Stimulated activated naive CD8-positive, alpha-beta T cell treated with anti-CD3 and anti-CD28 coated beads, Interleukin-15, Interleukin-2, amounts not matched to agents 100 U/mL and 50 U/mL, for 24 hours (primary cell): ENCODE data around the gene VAT1L.

Experiments used
- ATAC-seq: fragments of 150-1000 bp; cut with Tn5 transposase; one replicate; pipeline ENCODE4 v1.10.0; 2021
- DNase-seq: peaks from one replicate; pipeline ENCODE4 v3.0.0; 2021

Gene VAT1L

GRCh38 chr16:77834635-77835540, 46.5 kb downstream of the VAT1L start:
- DNase-seq (no peak), ATAC-seq (no peak)

GRCh38 chr16:77836801-77837200, 48.4 kb downstream of the VAT1L start:
- ATAC-seq = no peak
- DNase-seq = no peak

- ATAC-seq (no peak), DNase-seq (no peak)
Measured at GRCh38 chr16:77838597-77839255, 50.4 kb downstream of the VAT1L start.

DNA sequence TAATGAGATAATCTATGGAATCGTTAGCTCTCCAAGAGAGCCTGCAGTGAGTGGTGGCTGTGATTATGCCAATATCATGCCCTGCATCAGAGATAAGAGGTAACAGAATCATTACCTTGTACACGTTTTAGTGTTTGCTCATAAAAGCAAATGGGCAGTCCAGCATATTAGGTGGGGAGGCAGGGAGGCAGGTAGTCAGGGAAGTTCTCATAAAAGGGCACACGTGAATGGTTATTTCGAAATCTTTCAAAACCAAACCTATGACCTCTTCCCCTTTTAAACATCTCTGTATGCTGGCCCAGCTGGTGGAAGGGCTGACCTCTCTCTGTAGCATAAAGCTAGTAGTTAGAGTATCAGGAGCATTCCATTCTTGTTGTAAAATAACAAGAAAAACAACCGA, 51.7 kb downstream of the VAT1L start:
- no peak for DNase-seq
- ATAC-seq = no peak

- DNase-seq = no peak
Measured at GRCh38 chr16:77840673-77841501, 52.5 kb downstream of the VAT1L start.

GRCh38 chr16:77841502-77841763, 53.1 kb downstream of the VAT1L start:
- DNase-seq (no peak), ATAC-seq (no peak)

More at GRCh38 chr16:77840673-77841501, 52.5 kb downstream of the VAT1L start:
- ATAC-seq = no peak

GRCh38 chr16:77842468-77842867, 54.1 kb downstream of the VAT1L start:
- ATAC-seq = no peak
- DNase-seq = no peak

DNA sequence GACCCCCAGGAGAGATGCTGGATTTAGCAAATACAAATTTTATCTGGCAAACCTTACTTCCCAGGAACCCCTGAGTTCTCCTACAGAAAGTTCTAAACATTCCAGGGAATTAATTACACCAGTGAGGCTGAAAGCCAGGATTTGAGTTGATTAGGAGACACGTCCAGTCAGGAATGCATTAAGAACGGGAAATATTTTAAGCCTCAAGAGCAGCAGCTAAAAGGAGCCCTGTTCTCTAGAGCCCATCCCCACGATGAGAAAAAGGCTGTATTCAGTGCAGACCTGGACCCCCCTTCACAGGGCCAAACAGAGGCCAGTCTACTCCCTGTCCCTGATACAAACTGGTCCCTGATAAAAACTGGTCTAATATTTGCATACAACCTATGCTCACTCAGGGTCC, 55.0 kb downstream of the VAT1L start:
- ATAC-seq (no peak), DNase-seq (no peak)

DNA sequence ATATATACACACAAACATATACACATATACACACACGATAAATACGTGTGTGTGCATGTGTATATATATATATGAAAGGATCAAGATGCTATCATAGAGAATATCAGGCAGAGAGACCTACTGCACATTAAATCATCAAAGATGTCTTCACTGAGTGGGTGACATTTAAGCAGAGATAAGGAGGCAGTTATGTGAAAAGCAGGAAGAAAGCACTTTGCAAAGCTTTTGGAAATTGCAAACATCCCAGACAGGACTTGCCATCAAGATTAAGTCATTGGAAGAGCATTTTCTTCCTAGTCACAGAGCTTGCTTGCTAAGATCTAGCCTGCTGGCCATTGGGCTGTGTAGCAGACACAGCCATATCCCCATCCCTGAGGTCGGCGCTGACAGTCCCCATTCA, 56.4 kb downstream of the VAT1L start:
- no peak for DNase-seq
- no peak for ATAC-seq

- no peak for ATAC-seq
- no peak for DNase-seq
Measured at GRCh38 chr16:77849646-77850258, 61.4 kb downstream of the VAT1L start.

DNA sequence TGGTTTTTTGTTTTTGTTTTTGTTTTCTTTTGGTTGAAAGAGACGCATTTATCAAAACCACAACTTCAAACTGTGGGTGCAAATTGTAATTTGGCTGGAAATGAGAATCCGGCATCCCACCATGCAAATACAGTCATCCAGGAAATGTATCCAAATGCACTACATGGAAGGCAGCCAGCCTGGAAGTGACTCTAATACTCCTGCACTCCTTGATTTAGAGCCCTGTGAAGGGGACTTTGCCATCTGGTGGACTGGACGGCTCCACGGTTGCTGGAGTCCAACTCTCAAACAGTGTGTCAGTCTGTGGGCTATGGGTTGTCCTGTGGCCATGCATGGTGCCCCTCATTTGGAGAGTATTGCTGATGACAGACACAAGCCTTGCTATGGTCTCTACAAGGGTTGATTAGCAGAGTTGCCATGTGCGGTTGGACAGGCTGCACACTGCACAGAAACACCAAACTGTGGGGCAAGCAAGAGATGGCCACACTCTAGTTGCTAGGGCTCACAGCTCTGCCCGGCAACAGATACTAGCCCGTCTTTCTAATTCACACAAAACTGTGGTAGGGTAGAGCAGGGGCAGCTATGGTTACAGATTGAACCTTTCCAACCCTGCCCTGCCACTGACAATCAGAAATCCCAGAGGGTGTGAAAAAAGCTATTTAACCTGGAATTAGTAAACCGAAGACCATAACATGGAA, 62.4 kb downstream of the VAT1L start:
- DNase-seq (no peak), ATAC-seq (no peak)

DNA sequence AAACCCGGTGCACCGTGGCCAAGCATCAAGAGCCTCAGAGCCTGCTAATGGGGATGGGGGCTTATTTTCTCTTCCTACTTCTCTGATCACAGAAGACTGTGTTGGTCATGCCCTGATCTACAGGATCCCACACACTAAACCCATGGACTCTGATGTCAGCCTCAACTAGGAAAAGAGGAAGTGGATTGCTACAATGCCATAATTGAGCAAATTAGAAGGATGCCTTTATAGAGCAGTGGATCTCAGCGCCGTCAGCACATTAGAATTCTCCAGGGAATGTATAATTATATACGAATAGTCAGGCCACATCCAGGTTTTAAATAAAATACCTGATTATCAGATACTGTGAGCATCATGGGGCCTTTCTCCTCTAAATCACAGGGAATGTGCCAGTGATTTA, 64.8 kb downstream of the VAT1L start:
- DNase-seq = no peak
- no peak for ATAC-seq

DNA sequence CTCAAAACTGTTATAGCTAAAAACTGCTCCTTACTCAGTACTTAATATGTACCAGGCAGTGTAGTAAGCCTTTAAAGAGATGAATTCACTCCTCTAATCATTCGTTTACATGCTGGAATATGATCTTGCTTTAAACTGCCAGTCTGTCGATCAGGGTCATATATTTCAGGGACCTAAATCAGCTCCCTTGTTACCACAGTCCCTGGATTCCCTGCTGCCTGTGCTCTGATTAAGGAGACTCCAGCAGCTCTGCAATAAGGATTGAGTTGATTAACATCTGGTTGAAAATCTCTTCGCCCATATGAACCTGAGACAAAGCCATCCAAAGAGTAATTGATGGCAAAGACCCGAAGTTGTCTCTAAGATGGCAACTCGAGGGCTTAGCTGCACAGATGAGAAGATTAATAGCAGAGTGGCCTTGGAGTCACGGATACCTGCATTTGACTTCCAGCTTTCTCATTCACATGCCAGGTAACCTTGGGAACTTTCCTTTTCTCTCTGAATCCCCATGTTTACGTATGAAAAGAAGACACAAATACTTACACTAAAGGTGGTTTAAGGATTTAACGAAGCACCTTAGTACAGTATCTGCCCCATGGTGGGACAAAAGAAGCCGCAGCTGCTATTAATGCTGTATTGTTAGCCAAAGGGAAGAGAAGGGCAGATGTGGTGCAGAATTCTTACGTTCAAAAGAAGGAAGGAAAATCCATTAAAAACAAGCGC, 68.2 kb downstream of the VAT1L start:
- no peak for ATAC-seq

GRCh38 chr16:77858060-77858459, 69.7 kb downstream of the VAT1L start:
- no peak for ATAC-seq
- DNase-seq = no peak

More for the DNA sequence above, 68.2 kb downstream of the VAT1L start:
- no peak for DNase-seq

DNA sequence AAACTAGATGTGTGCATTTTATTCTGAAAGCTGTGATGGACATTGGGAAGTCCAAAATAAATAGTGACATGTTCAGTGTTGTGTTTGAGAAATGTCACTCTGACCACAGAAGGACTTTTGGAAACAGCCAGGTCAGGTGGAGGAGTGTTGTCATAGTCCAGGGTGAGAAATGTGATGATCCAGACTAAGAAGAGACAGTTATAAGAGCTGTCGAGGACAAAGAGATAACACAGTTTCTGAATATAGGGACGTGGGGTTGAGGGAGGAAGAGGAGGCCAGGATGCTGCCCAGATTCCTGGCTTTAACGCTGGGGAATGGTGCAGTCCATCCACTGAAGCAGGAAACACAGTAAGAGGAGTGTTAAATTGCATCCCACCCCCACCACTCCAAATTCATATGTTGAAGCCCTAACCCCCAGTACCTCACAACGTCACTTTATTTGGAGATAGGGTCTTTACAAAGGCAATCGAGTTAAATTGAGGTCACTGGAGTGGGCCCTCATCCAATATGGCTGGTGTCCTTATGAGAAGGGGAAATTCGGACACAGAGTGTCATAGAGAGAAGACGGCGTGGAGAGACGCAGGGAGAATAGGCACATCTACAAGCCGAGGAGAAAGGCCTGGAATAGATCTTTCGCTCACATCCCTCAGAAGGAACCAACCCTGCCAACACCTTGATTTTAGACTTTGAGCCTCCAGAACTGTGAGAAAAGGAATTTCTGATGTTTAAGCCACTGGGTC, 71.3 kb downstream of the VAT1L start:
- ATAC-seq = no peak
- DNase-seq = no peak

- DNase-seq = no peak
- no peak for ATAC-seq
Measured at GRCh38 chr16:77860953-77861352, 72.6 kb downstream of the VAT1L start.

- ATAC-seq = no peak
- no peak for DNase-seq
Measured at GRCh38 chr16:77863250-77863649, 74.9 kb downstream of the VAT1L start.

DNA sequence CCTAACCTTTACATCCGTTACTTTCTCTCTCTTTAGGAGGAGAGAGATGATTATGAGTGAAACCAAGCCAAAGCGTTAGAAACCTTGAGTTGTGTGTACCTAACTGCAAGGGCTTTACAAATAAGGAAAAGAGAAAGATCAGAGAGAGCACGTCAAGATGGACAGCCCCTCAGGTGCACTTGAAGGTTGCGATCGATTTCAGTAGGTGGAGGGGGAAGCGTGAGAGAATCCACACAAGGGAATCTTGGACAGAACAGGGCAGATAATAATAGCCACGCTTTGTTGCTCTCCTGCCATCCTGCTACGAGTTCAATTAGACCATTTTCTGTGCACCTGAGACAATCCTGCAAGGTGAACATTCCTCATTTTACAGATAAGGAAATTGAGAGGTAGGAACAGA, 78.4 kb downstream of the VAT1L start:
- ATAC-seq (no peak), DNase-seq (no peak)

GRCh38 chr16:77868052-77868451, 79.7 kb downstream of the VAT1L start:
- ATAC-seq (no peak), DNase-seq (no peak)

DNA sequence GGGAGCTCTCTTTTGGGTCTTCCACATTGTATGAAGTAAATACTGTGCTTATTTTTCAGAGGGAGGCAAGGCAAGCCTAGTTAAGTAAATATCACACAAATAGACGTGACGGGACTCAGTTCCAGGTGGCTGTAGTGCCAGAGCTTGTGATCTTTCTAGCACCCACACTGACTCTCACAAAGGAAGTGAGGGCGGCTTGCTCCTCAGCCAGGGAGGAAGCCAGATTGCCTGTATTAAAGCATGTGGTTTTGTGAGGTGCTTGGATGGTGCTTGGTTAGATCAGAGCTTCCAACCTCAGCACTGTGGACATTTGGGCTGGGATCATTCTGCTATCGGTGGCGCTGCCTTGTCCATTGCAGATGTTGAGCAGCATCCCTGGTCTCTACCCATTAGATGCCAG, 80.1 kb downstream of the VAT1L start:
- DNase-seq (no peak), ATAC-seq (peak; percentile 46)
